Fibroblast of the aortic adventitia (primary cell): ENCODE results near the gene ZNF69. TPM values are rescaled to one million over a fixed set of nuclear protein-coding genes. Genes with fewer than 3 reads are reported as not detected.
"Not testable (repeated sequence)": the region's sequence is repeated elsewhere in the genome, so short reads cannot be mapped to it uniquely, and the experiment has no call there.

Experiments used
- DNase-seq: peaks from one replicate; pipeline ENCODE4 v3.0.0-alpha.2; 2010; ENCODE audit warnings: low read depth
- H3K4me3 ChIP-seq: 2 replicates; pipeline ENCODE4 v1.5.1; 2011; ENCODE audit warnings: low read depth, mild to moderate bottlenecking, control low read depth, low read length, moderate library complexity
- total RNA-seq: library from RNA; depleted of rRNA; stranded (reverse); fragments of >200 nt; gene quantifications from 2 replicates; pipeline ENCODE4 v1.2.3, GENCODE V29; 2012; ENCODE audit warnings: low replicate concordance
- TF ChIP-seq, protein P1 (sequence below): IDR thresholded peaks from 2 replicates; pipeline ENCODE4 v1.5.1; 2011; ENCODE audit warnings: mild to moderate bottlenecking, low read length, control low read depth, inconsistent platforms; ENCODE audit not compliant: insufficient read depth

The ZNF69 gene
- total RNA-seq, 1 donor: 1.6 TPM

DNA sequence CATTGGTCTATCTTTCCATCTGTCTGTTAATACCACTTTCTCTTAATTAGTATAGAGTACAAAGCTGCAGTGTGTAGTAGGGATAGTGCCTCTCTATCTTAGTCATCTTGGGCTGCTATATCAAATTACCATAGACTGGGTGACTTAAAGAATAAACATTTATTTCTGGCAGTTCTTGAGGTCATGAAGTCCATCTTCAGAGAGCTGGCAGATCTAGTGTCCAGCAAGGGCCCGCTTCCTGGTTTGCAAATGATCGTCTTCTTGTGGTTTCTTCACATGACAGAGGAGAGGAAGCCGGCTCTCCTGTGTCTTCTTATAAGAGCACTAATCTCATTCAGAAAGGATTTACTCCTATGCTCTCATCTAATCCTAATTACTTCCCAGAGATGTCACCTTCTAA is 43.5 kb downstream of the ZNF69 start:
- TF ChIP-seq, protein P1, sequence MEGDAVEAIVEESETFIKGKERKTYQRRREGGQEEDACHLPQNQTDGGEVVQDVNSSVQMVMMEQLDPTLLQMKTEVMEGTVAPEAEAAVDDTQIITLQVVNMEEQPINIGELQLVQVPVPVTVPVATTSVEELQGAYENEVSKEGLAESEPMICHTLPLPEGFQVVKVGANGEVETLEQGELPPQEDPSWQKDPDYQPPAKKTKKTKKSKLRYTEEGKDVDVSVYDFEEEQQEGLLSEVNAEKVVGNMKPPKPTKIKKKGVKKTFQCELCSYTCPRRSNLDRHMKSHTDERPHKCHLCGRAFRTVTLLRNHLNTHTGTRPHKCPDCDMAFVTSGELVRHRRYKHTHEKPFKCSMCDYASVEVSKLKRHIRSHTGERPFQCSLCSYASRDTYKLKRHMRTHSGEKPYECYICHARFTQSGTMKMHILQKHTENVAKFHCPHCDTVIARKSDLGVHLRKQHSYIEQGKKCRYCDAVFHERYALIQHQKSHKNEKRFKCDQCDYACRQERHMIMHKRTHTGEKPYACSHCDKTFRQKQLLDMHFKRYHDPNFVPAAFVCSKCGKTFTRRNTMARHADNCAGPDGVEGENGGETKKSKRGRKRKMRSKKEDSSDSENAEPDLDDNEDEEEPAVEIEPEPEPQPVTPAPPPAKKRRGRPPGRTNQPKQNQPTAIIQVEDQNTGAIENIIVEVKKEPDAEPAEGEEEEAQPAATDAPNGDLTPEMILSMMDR: no peak
- no peak for DNase-seq
- H3K4me3 ChIP-seq: no peak overlapping the region

DNA sequence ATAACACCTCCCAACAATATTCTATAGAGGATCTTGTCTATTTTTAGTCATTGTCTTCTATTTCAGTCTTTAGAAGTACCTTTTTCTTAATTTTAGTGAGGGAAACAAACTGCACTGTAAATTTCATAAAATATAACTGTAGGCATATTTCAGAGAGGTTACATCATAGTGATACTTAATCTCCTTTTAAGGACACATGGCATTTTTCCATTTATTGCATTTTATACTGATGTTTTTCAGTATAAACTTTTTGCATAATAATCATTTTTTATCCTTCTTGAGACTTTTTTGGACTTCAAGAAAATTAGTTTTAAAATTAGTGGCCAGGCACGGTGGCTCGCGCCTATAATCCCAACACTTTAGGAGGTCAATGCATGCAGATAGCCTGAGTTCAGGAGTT is 43.9 kb downstream of the ZNF69 start:
- TF ChIP-seq, protein P1: no peak
- no peak for DNase-seq
- no peak overlapping the region for H3K4me3 ChIP-seq

DNA sequence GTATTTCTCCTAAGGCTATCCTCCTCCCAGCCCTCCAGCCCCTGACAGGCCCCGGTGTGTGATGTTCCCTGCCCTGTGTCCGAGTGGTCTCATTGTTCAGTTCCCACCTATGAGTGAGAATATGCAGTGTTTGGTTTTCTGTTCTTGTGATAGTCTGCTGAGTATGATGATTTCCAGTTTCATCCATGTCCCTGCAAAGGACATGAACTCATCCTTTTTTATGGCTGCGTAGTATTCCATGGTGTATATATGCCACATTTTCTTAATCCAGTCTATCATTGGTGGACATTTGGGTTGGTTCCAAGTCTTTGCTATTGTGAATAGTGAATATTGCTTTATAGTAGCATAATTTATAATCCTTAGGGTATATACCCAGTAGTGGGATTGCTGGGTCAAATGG is 48.2 kb downstream of the ZNF69 start:
- not testable (repeated sequence) for H3K4me3 ChIP-seq, DNase-seq

DNA sequence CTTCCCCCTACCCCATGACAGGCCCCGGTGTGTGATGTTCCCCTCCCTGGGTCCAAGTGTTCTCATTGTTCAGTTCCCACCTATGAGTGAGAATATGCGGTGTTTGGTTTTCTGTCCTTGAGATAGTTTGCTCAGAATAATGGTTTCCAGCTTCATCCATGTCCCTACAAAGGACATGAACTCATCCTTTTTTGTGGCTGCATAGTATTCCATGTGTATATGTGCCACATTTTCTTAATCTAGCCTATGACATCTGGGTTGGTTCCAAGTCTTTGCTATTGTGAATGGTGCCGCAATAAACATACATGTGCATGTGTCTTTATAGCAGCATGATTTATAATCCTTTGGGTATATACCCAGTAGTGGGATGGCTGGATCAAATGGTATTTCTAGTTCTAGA is 50.8 kb downstream of the ZNF69 start:
- DNase-seq, H3K4me3 ChIP-seq: not testable (repeated sequence)

DNA sequence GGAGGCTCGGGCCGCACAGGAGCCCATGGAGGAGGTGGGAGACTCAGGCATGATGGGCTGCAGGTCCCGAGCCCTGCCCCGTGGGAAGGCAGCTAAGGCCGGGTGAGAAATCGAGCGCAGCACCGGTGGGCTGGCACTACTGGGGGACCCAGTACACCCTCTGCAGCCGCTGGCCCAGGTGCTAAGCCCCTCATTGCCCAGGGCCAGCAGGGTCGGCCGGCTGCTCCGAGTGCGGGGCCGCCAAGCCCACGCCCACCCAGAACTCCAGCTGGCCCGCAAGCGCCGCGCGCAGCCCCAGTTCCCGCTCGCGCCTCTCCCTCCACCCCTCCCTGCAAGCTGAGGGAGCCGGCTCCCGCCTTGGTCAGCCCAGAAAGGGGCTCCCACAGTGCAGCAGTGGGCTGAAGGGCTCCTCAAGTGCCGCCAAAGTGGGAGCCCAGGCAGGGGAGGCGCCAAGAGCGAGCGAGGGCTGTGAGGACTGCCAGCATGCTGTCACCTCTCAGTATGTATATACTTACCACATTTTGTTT is 53.8 kb downstream of the ZNF69 start:
- not testable (repeated sequence) for H3K4me3 ChIP-seq, DNase-seq

DNA sequence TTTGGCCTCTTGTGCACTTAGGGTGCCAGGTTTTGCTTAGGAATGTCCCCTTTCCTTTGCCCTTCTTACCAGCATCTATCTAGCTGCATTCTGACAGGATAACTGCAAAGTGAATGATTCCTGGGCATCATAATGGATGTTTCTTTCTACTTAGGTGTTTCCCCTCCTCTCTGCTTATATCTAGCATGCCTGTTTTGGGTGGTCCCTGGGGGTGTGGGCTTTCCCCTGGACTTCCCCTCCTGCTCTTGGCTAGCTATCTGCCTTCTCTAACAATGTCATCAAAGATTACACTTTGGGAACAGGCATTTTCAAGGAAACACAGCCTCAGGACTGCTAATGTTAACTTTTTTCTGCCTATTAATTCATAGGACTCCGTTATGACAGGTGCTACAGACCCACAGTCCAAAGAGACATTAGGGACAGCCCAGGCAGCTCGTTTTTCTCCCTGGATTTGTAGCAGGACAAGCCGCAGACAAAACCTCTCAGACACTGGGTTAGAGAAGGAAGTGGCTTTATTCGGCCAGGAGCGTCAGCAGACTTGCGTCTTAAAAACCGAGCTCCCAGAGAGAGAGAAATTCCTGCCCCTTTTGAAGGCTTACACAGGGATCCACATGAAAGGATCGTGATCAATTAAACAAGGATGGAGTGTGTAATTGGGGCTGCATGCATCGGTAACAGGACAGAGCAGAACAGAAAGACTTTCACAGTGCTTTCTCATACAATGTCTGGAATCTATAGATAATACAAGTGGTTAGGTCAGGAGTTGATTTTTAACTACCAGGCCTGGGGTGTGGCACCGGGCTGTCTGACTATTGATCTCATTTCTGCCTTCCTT is 54.6 kb downstream of the ZNF69 start:
- TF ChIP-seq, protein P1: no peak
- no peak for DNase-seq
- H3K4me3 ChIP-seq: no peak overlapping the region

DNA sequence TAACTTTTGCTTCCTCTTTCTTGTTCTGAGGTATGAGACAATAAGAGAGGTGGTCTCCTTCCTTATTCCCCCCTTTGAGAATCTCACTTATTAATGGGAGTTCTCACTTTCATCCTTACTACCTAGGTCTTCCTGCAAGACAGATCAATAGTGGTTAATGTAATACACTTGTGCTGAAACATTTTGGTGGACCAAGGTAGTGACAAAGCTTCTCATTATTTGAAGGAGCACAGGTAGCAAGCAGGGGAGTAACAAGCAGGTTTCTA is 55.2 kb downstream of the ZNF69 start:
- DNase-seq: no peak
- H3K4me3 ChIP-seq: no peak overlapping the region
- TF ChIP-seq, protein P1: no peak

DNA sequence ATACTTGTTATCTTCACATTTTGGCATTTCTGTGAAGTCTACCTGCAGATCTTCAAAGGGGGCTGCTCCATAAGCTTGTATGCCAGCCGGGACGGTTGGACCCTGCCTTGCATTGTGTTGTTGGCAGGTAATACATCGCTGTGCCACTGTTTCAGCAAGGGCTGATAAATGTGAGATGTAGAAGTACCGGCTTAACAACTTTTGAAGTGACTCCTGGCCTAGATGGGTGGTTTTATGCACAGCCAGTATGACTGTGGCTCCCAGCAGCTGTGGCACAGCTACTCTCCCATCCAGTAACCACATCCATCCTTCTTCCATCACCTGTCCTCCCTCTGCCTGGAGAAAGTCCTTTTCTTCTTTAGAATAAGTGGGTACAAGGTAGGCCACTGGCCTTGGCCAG is 57.1 kb downstream of the ZNF69 start:
- TF ChIP-seq, protein P1: no peak
- H3K4me3 ChIP-seq: no peak overlapping the region
- no peak for DNase-seq
